Neuronal stem cell (in vitro differentiated cells): ENCODE measurements around the gene UQCC3.
A peak's percentile ranks its signal among the peaks of the same experiment; 100 is the strongest.
"Not testable (repeated sequence)": the region's sequence is repeated elsewhere in the genome, so short reads cannot be mapped to it uniquely, and the experiment has no call there.

ENCODE experiments used
- DNase-seq: peaks from one replicate; pipeline ENCODE4 v3.0.0-alpha.2; 2013; ENCODE audit warnings: low spot score
- H2AFZ ChIP-seq: one replicate; pipeline ENCODE4 v1.6.1; 2013; ENCODE audit warnings: mild to moderate bottlenecking, low read length, inconsistent platforms
- H2AK5ac ChIP-seq: 2 replicates; pipeline ENCODE4 v1.6.1; 2013; ENCODE audit warnings: low read depth, mild to moderate bottlenecking, inconsistent platforms, low read length, moderate library complexity, mixed read lengths
- H2BK120ac ChIP-seq: 2 replicates; pipeline ENCODE4 v1.6.1; 2013; ENCODE audit warnings: low read depth, mild to moderate bottlenecking, inconsistent platforms, low read length, moderate library complexity, mixed read lengths
- H2BK12ac ChIP-seq: one replicate; pipeline ENCODE4 v1.6.1; 2013; ENCODE audit warnings: low read length, inconsistent platforms
- H2BK15ac ChIP-seq: 2 replicates; pipeline ENCODE4 v1.6.1; 2013; ENCODE audit warnings: mild to moderate bottlenecking, low read length, inconsistent platforms, mixed read lengths
- H2BK5ac ChIP-seq: one replicate; pipeline ENCODE4 v1.6.1; 2013; ENCODE audit warnings: inconsistent platforms, mild to moderate bottlenecking, low read length, moderate library complexity
- H3K14ac ChIP-seq: one replicate; pipeline ENCODE4 v1.6.1; 2013; ENCODE audit warnings: low read length, inconsistent platforms
- H3K18ac ChIP-seq: 2 replicates; pipeline ENCODE4 v1.6.1; 2013; ENCODE audit warnings: low read length, inconsistent platforms
- H3K23ac ChIP-seq: 2 replicates; pipeline ENCODE4 v1.6.1; 2013; ENCODE audit warnings: low read depth, mild to moderate bottlenecking, mixed read lengths, low read length, inconsistent platforms; ENCODE audit not compliant: poor library complexity
- H3K27ac ChIP-seq: replicated peaks from 3 replicates; pipeline ENCODE4 v1.5.1; 2013; ENCODE audit warnings: low read length, inconsistent platforms
- H3K27me3 ChIP-seq, 3 experiments: 2 replicates each; pipeline ENCODE4 v1.6.1; 2013; ENCODE audit warnings: low read length in 3 of 3, mild to moderate bottlenecking in 2 of 3, inconsistent platforms in 1 of 3, low read depth in 1 of 3, mixed read lengths in 1 of 3, moderate library complexity in 1 of 3; ENCODE audit not compliant: control insufficient read depth in 3 of 3, insufficient read depth in 3 of 3
- H3K36me3 ChIP-seq, 2 donors: replicated peaks in 1 of 2; 2 replicates each; pipeline ENCODE4 v1.6.1; 2013; ENCODE audit warnings: low read length in 2 of 2; ENCODE audit not compliant: control insufficient read depth in 2 of 2, insufficient read depth in 2 of 2
- H3K4ac ChIP-seq: 2 replicates; pipeline ENCODE4 v1.6.1; 2013; ENCODE audit warnings: inconsistent platforms, mild to moderate bottlenecking, low read length, moderate library complexity
- H3K4me1 ChIP-seq, 2 donors: 1 replicate in 1 of 2; 2 replicates in 1 of 2; pipeline ENCODE4 v1.6.1; 2013; ENCODE audit warnings: low read length in 2 of 2, low read depth in 1 of 2; ENCODE audit not compliant: control insufficient read depth in 2 of 2, insufficient read depth in 1 of 2
- H3K4me2 ChIP-seq: one replicate; pipeline ENCODE4 v1.6.1; 2013; ENCODE audit warnings: mild to moderate bottlenecking, low read length, inconsistent platforms; ENCODE audit not compliant: insufficient read depth, poor library complexity, severe bottlenecking
- H3K4me3 ChIP-seq, 2 donors: 2 replicates each; pipeline ENCODE4 v1.5.1; 2013; ENCODE audit warnings: low read length in 2 of 2, mild to moderate bottlenecking in 2 of 2, inconsistent platforms in 1 of 2, moderate library complexity in 1 of 2
- H3K79me1 ChIP-seq: one replicate; pipeline ENCODE4 v1.6.1; 2013; ENCODE audit warnings: low read depth, mild to moderate bottlenecking, inconsistent platforms, low read length, moderate library complexity
- H3K9ac ChIP-seq: one replicate; pipeline ENCODE4 v1.6.1; 2013; ENCODE audit warnings: mild to moderate bottlenecking, low read depth, low read length, inconsistent platforms; ENCODE audit not compliant: poor library complexity
- H3K9me3 ChIP-seq, 2 donors: replicated peaks in 1 of 2; 2 replicates each; pipeline versions ENCODE3 to v1.6.1; 2013; ENCODE audit warnings: low read length in 2 of 2, mild to moderate bottlenecking in 2 of 2, inconsistent platforms in 1 of 2, low read depth in 1 of 2, mixed read lengths in 1 of 2, moderate library complexity in 1 of 2; ENCODE audit not compliant: control insufficient read depth in 2 of 2, insufficient read depth in 1 of 2
- H4K8ac ChIP-seq: one replicate; pipeline ENCODE4 v1.6.1; 2013; ENCODE audit warnings: low read depth, mild to moderate bottlenecking, inconsistent platforms, low read length, moderate library complexity
- H4K91ac ChIP-seq: one replicate; pipeline ENCODE4 v1.6.1; 2013; ENCODE audit warnings: low read length, low read depth, mild to moderate bottlenecking, inconsistent platforms; ENCODE audit not compliant: poor library complexity
- WGBS, 2 donors: extraction: QIAGEN DNeasy Blood & Tissue Kit; methylation state at CpG; one replicate each; pipeline ENCODE4 v1.1.7; 2013; ENCODE audit warnings: missing lambda C conversion rate in 2 of 2, mixed read lengths in 1 of 2; ENCODE audit not compliant: insufficient read length in 2 of 2, insufficient replicate concordance in 1 of 2; ENCODE audit errors: extremely low coverage in 2 of 2; 5-methylcytosine and 5-hydroxymethylcytosine counted together

Gene UQCC3

GRCh38 chr11:62650283-62650682 lies 21.2 kb upstream of the UQCC3 start:
- not testable (repeated sequence) for H3K9me3 ChIP-seq, H3K23ac ChIP-seq, H3K18ac ChIP-seq, DNase-seq, H2BK15ac ChIP-seq, H3K4me3 ChIP-seq, H3K9ac ChIP-seq, H3K4me1 ChIP-seq, H4K91ac ChIP-seq, H2AK5ac ChIP-seq, H2BK5ac ChIP-seq, H4K8ac ChIP-seq, H2BK120ac ChIP-seq, H2AFZ ChIP-seq, H3K27me3 ChIP-seq, H3K27ac ChIP-seq, H2BK12ac ChIP-seq, H3K14ac ChIP-seq, H3K4me2 ChIP-seq, H3K4ac ChIP-seq
- peaks cover 12% of the 10 kb centered on the region for H3K79me1 ChIP-seq
- WGBS, 2 donors: no CpG with 5 or more reads among the region's 12 CpGs
- H3K36me3 ChIP-seq: peaks cover 21 to 34% of the 10 kb centered on the region in 2 donors

- no peak overlapping the region for H3K18ac ChIP-seq
- H3K14ac ChIP-seq: no peak overlapping the region
- H2BK5ac ChIP-seq: no peak overlapping the region
- no peak overlapping the region for H2AK5ac ChIP-seq
- peak overlapping the region; percentile 95 for H2AFZ ChIP-seq
- H3K36me3 ChIP-seq: peaks cover 21 to 30% of the 10 kb centered on the region in 2 donors
- no peaks in the 10 kb centered on the region for H3K9me3 ChIP-seq
- no peak overlapping the region for H4K91ac ChIP-seq
- H3K4ac ChIP-seq: no peak overlapping the region
- no peak overlapping the region for H2BK15ac ChIP-seq
- no peak overlapping the region for H3K23ac ChIP-seq
- H3K4me1 ChIP-seq: peaks cover 0 to 4% of the 10 kb centered on the region in 2 donors
- no peak overlapping the region for H4K8ac ChIP-seq
- H3K9ac ChIP-seq: peak overlapping the region; percentile 84
- WGBS, 2 donors: no CpG with 5 or more reads among the region's 16 CpGs
- no peak overlapping the region for H3K27ac ChIP-seq
- peak overlapping the region; percentile 71 for H3K4me2 ChIP-seq
- DNase-seq: no peak
- H2BK12ac ChIP-seq: no peak overlapping the region
- H3K4me3 ChIP-seq: peak overlapping the region; percentile 76 to 97
- no peak overlapping the region for H2BK120ac ChIP-seq
- no peaks in the 10 kb centered on the region for H3K27me3 ChIP-seq
- peaks cover 4% of the 10 kb centered on the region for H3K79me1 ChIP-seq
Observed at GRCh38 chr11:62652161-62653006, 19.1 kb upstream of the UQCC3 start.

DNA sequence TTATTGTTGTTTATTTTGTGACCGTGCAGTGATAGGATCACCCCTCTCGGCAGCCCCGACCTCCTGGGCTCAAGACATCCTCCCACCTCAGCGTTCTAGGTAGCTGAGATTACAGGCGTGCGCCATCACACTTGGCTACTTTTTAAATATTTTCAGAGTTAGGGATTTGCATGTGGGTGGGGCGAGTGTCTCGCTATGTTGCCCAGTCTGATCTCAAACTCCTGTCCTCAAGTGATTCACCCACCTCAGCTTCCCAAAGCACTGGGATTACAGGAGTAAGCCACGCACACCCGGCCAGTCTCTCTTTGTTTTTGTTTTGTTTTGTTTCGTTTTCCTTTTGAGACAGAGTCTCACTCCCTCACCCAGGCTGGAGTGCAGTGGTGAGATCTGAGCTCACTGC lies 17.2 kb upstream of the UQCC3 start:
- H2BK12ac ChIP-seq: no peak overlapping the region
- no peak overlapping the region for H4K8ac ChIP-seq
- H2BK5ac ChIP-seq: no peak overlapping the region

GRCh38 chr11:62656796-62657429 lies 14.6 kb upstream of the UQCC3 start:
- no peak overlapping the region for H2BK15ac ChIP-seq
- no peak overlapping the region for H3K18ac ChIP-seq
- no peak overlapping the region for H4K8ac ChIP-seq
- peaks cover 0 to 2% of the 10 kb centered on the region in 2 donors for H3K4me1 ChIP-seq
- no peak overlapping the region for H2BK5ac ChIP-seq
- H3K9me3 ChIP-seq: no peaks in the 10 kb centered on the region
- H3K23ac ChIP-seq: no peak overlapping the region
- no peak for DNase-seq
- H2AK5ac ChIP-seq: no peak overlapping the region
- H3K9ac ChIP-seq: no peak overlapping the region
- peaks cover 0 to 14% of the 10 kb centered on the region in 2 donors for H3K36me3 ChIP-seq
- H3K27me3 ChIP-seq: no peaks in the 10 kb centered on the region
- no peak overlapping the region for H3K4ac ChIP-seq
- H3K27ac ChIP-seq: no peak overlapping the region
- H3K79me1 ChIP-seq: peaks cover 4% of the 10 kb centered on the region
- H2AFZ ChIP-seq: peak overlapping the region; percentile 57
- no peak overlapping the region for H2BK12ac ChIP-seq
- H3K14ac ChIP-seq: no peak overlapping the region
- no CpG with 5 or more reads among the region's 5 CpGs for whole genome bisulfite sequencing, 2 donors
- H4K91ac ChIP-seq: no peak overlapping the region
- no peak overlapping the region for H3K4me3 ChIP-seq
- H3K4me2 ChIP-seq: no peak overlapping the region
- H2BK120ac ChIP-seq: no peak overlapping the region

More for the DNA sequence above, 17.2 kb upstream of the UQCC3 start:
- H3K36me3 ChIP-seq: peaks cover 4 to 10% of the 10 kb centered on the region in 2 donors
- DNase-seq: no peak
- no peak overlapping the region for H2BK15ac ChIP-seq
- no peak overlapping the region for H2AK5ac ChIP-seq
- H3K18ac ChIP-seq: no peak overlapping the region
- H2BK120ac ChIP-seq: no peak overlapping the region
- no peak overlapping the region for H3K9ac ChIP-seq
- 100% methylated on average over 1 of the region's 11 CpGs; no CpG with 5 or more reads in 1 of the 2 donors for WGBS, 2 donors
- no peak overlapping the region for H3K4me2 ChIP-seq
- H3K14ac ChIP-seq: no peak overlapping the region
- peaks cover 4% of the 10 kb centered on the region for H3K79me1 ChIP-seq
- no peak overlapping the region for H3K4me3 ChIP-seq
- H3K4ac ChIP-seq: no peak overlapping the region
- no peak overlapping the region for H4K91ac ChIP-seq
- H3K27me3 ChIP-seq: no peaks in the 10 kb centered on the region
- no peak overlapping the region for H3K23ac ChIP-seq
- H3K27ac ChIP-seq: no peak overlapping the region
- no peaks in the 10 kb centered on the region for H3K9me3 ChIP-seq
- H2AFZ ChIP-seq: no peak overlapping the region
- peaks cover 0 to 4% of the 10 kb centered on the region in 2 donors for H3K4me1 ChIP-seq
